ENCODE results near the gene BHLHE41. TPM values are rescaled to one million over a fixed set of nuclear protein-coding genes. Genes with fewer than 3 reads are reported as not detected.

The BHLHE41 gene
- total and polyA plus RNA-seq, 2 of the 4 experiments (the other 2 are of a cell fraction), result 0.72 to 3.8 TPM

DNA sequence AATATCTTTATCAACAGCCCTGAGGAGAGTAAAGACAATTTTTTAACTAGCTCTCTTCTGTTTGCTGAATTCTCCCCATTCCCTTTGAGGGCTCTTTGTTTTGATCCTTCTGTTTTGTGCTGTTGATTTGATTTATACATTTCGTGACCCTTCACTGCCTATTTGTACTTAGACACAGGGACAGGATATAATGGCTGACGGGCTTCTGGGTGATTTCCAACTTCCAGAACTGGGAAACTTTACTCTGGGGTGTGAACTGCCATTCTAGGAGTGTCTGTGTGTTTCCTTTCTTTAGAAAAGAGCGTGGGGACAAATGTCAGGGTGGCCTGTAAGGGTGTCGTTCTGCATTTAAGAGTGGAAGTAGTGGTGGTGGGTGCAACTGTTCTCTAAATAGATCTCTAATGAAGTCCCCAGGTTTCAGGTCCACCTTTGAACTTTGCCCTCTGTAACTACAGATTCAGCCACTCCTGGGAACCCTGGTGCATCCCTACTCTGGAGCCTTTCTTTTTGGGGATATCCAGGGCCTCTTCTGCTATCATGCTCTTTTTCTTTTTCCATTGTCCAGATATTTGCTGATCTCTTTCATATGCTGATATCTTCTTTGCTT lies 48.2 kb upstream of the BHLHE41 start:
- H2BK15ac ChIP-seq (ENCODE audit: low read depth, low read length), result no peak overlapping the region
- H3K36me3 ChIP-seq (ENCODE audit: control insufficient read depth, insufficient read depth, low read length), result no peaks in the 10 kb centered on the region
- H3K23ac ChIP-seq (ENCODE audit: low read depth, low read length), result no peak overlapping the region
- no peak overlapping the region for H2AFZ ChIP-seq (replicated peaks; ENCODE audit: low read length, poor library complexity)
- ChIA-PET POLR2A (ENCODE audit: unreplicated experiment) (no interaction called here), CTCF (no interaction called here)
- H3K9ac ChIP-seq (ENCODE audit: low read depth, low read length), result no peak overlapping the region
- H4K5ac ChIP-seq (ENCODE audit: low read depth, low read length), result no peak overlapping the region
- TF ChIP-seq POLR2A (IDR thresholded peaks at IDR 0.05; ENCODE audit: low read depth, low read length) (no peak), RFX5 (IDR thresholded peaks at IDR 0.05; ENCODE audit: low read depth, low read length) (no peak), FOS (IDR thresholded peaks at IDR 0.05; ENCODE audit: low read depth, low read length) (no peak), BHLHE40 (IDR thresholded peaks at IDR 0.05; ENCODE audit: low read depth, low read length) (no peak), MAFK (IDR thresholded peaks at IDR 0.05; ENCODE audit: low read depth, low read length) (no peak), RAD21 (IDR thresholded peaks at IDR 0.05; ENCODE audit: low read length) (no peak), CHD1 (IDR thresholded peaks at IDR 0.05; ENCODE audit: low read depth, low read length) (no peak), SMC3 (IDR thresholded peaks at IDR 0.05; ENCODE audit: low read depth, low read length) (no peak), CEBPB (IDR thresholded peaks at IDR 0.05; ENCODE audit: low read depth, low read length) (no peak), MXI1 (IDR thresholded peaks at IDR 0.05; ENCODE audit: borderline replicate concordance, low read depth, low read length) (no peak), MAZ (IDR thresholded peaks at IDR 0.05; ENCODE audit: borderline replicate concordance, low read depth, low read length) (no peak), RCOR1 (IDR thresholded peaks at IDR 0.05; ENCODE audit: insufficient replicate concordance, low read length) (no peak)
- TF ChIP-seq, protein P1, sequence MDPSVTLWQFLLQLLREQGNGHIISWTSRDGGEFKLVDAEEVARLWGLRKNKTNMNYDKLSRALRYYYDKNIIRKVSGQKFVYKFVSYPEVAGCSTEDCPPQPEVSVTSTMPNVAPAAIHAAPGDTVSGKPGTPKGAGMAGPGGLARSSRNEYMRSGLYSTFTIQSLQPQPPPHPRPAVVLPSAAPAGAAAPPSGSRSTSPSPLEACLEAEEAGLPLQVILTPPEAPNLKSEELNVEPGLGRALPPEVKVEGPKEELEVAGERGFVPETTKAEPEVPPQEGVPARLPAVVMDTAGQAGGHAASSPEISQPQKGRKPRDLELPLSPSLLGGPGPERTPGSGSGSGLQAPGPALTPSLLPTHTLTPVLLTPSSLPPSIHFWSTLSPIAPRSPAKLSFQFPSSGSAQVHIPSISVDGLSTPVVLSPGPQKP (IDR thresholded peaks at IDR 0.05; ENCODE audit: borderline replicate concordance, low read depth, low read length), result no peak
- TF ChIP-seq, protein P2, sequence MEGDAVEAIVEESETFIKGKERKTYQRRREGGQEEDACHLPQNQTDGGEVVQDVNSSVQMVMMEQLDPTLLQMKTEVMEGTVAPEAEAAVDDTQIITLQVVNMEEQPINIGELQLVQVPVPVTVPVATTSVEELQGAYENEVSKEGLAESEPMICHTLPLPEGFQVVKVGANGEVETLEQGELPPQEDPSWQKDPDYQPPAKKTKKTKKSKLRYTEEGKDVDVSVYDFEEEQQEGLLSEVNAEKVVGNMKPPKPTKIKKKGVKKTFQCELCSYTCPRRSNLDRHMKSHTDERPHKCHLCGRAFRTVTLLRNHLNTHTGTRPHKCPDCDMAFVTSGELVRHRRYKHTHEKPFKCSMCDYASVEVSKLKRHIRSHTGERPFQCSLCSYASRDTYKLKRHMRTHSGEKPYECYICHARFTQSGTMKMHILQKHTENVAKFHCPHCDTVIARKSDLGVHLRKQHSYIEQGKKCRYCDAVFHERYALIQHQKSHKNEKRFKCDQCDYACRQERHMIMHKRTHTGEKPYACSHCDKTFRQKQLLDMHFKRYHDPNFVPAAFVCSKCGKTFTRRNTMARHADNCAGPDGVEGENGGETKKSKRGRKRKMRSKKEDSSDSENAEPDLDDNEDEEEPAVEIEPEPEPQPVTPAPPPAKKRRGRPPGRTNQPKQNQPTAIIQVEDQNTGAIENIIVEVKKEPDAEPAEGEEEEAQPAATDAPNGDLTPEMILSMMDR (conservative IDR thresholded peaks at IDR 0.05; ENCODE audit: low read depth, low read length), result no peak
- TF ChIP-seq, protein P3, sequence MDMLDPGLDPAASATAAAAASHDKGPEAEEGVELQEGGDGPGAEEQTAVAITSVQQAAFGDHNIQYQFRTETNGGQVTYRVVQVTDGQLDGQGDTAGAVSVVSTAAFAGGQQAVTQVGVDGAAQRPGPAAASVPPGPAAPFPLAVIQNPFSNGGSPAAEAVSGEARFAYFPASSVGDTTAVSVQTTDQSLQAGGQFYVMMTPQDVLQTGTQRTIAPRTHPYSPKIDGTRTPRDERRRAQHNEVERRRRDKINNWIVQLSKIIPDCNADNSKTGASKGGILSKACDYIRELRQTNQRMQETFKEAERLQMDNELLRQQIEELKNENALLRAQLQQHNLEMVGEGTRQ (IDR thresholded peaks at IDR 0.05; ENCODE audit: low read depth, low read length), result no peak
- H3K4me2 ChIP-seq (ENCODE audit: low read depth, low read length), result no peak overlapping the region
- no peak overlapping the region for H3K27ac ChIP-seq (ENCODE audit: insufficient read depth, low read length)
- peaks cover 12% of the 10 kb centered on the region for H3K27me3 ChIP-seq (ENCODE audit: control insufficient read depth, insufficient read depth, low read length)
- dilution Hi-C loops (cut with HindIII; ENCODE audit: low sequenced_read_pairs, unreplicated experiment) (no loop called here), intact Hi-C loops (cut with micrococcal nuclease) (no loop called here), in situ Hi-C loops (cut with MboI; ENCODE audit: low sequenced_read_pairs) (no loop called here)
- no peak overlapping the region for H2BK20ac ChIP-seq (ENCODE audit: low read depth, low read length)
- no peak for ATAC-seq (ENCODE audit: low read depth)
- H3K18ac ChIP-seq (ENCODE audit: low read depth, low read length), result no peak overlapping the region
- H4K91ac ChIP-seq (ENCODE audit: insufficient read depth, low read depth, low read length), result no peak overlapping the region
- H3K4me1 ChIP-seq (ENCODE audit: control insufficient read depth, insufficient read depth, low read length), result no peaks in the 10 kb centered on the region
- H4K8ac ChIP-seq (ENCODE audit: low read depth in 2 of 2, low read length in 2 of 2), result no peak overlapping the region
- no peaks in the 10 kb centered on the region for H3K9me1 ChIP-seq (ENCODE audit: insufficient read depth, low read length)
- no peak overlapping the region for H3K14ac ChIP-seq (replicated peaks; ENCODE audit: low read depth, low read length)
- H3K56ac ChIP-seq (ENCODE audit: extremely low read depth, insufficient read depth, low read length), result no peak overlapping the region
- H3K4me3 ChIP-seq (ENCODE audit: insufficient read depth, low read depth, low read length), result no peak overlapping the region
- no peak overlapping the region for H3K4ac ChIP-seq (ENCODE audit: low read depth, low read length)
- DNase-seq, result no peak
- BruUV-seq (replicated peaks), result no TSS peak
- H3K79me1 ChIP-seq (ENCODE audit: low read depth in 1 of 2, low read length in 2 of 2), result no peaks in the 10 kb centered on the region
- no peaks in the 10 kb centered on the region for H4K20me1 ChIP-seq (ENCODE audit: insufficient read depth, low read length)
- H2AK9ac ChIP-seq (replicated peaks; ENCODE audit: low read depth, low read length, poor library complexity), result no peak overlapping the region
- no CpG with 5 or more reads among the region's 4 CpGs for WGBS, 2 experiments (ENCODE audit: extremely low coverage in 2 of 2, insufficient read length in 1 of 2)
- H2BK120ac ChIP-seq (ENCODE audit: low read depth, low read length), result no peak overlapping the region
- no peak overlapping the region for H2BK5ac ChIP-seq (ENCODE audit: low read depth, low read length, poor library complexity, severe bottlenecking)
- H2AK5ac ChIP-seq (ENCODE audit: low read depth, low read length), result no peak overlapping the region
- no peaks in the 10 kb centered on the region for H3K9me3 ChIP-seq (ENCODE audit: control insufficient read depth, insufficient read depth, low read length)
